GM12878 (cell line): ENCODE results near the gene USB1. TPM values are rescaled to one million over a fixed set of nuclear protein-coding genes. Genes with fewer than 3 reads are reported as not detected.

ENCODE experiments used
- ATAC-seq: fragments of 200-7000 bp; cut with Tn5 transposase; 3 replicates; pipeline ENCODE4 v1.9.1; 2020; ENCODE audit warnings: mild to moderate bottlenecking, moderate library complexity
- BruUV-seq: library from RNA; stranded (reverse); fragments of 400-500 nt; replicated peaks from 2 replicates; lab custom pipeline; 2021; lab: Mats Ljungman, UMichigan
- CTCF ChIA-PET: fragments of 300-600 bp; sonication (Branson Sonifier 250); formaldehyde crosslinking; extraction: SDS; loops from one replicate; lab custom pipeline; 2021; ENCODE audit warnings: inconsistent platforms; lab: Yijun Ruan, JAX
- POLR2A ChIA-PET: fragments of 350-600 bp; formaldehyde crosslinking; extraction: SDS; loops from one replicate; lab custom pipeline; 2021; ENCODE audit warnings: inconsistent platforms; lab: Charles Lee
- RAD21 ChIA-PET: fragments of 300-600 bp; sonication (Branson Sonifier 250); formaldehyde crosslinking; loops from one replicate; lab custom pipeline; 2023; ENCODE audit warnings: antibody characterized with exemption; ENCODE audit not compliant: unreplicated experiment; lab: Charles Lee
- SMC1A ChIA-PET: fragments of 300-600 bp; sonication (Branson Sonifier 250); formaldehyde crosslinking; loops from one replicate; lab custom pipeline; 2023; ENCODE audit not compliant: unreplicated experiment, uncharacterized antibody; lab: Charles Lee
- DNase-seq: peaks from one replicate; pipeline ENCODE4 v3.0.0-alpha.2; 2011; ENCODE audit warnings: low read depth, low spot score
- FAIRE-seq: peaks from 3 replicates; lab custom pipeline; 2011; peaks lifted over from hg19 to GRCh38; lab: Jason Lieb, UNC
- H2AFZ ChIP-seq: 2 replicates; pipeline ENCODE4 v1.6.0; 2011; ENCODE audit warnings: low read depth, low read length, control low read depth; ENCODE audit not compliant: control insufficient read depth
- H3K27ac ChIP-seq: 2 replicates; pipeline ENCODE4 v1.5.1; 2011; ENCODE audit warnings: control low read depth; ENCODE audit not compliant: control insufficient read depth, insufficient read depth
- H3K27me3 ChIP-seq, 2 experiments: replicated peaks in 1 of 2; 2 replicates each; pipeline versions ENCODE4 v1.6.0 to v1.6.1; 2011; ENCODE audit warnings: low read length in 1 of 2; ENCODE audit not compliant: control insufficient read depth in 2 of 2, insufficient read depth in 2 of 2
- H3K36me3 ChIP-seq, 2 experiments: 2 replicates each; pipeline ENCODE4 v1.5.1; 2011; ENCODE audit warnings: low read length in 1 of 2; ENCODE audit not compliant: control insufficient read depth in 2 of 2, insufficient read depth in 2 of 2
- H3K4me1 ChIP-seq: 2 replicates; pipeline ENCODE4 v1.6.1; 2011; ENCODE audit warnings: mild to moderate bottlenecking, low read length, moderate library complexity, mixed read lengths; ENCODE audit not compliant: control insufficient read depth, insufficient read depth
- H3K4me2 ChIP-seq: 2 replicates; pipeline ENCODE4 v1.6.0; 2011; ENCODE audit warnings: control low read depth; ENCODE audit not compliant: control insufficient read depth, insufficient read depth
- H3K4me3 ChIP-seq: fragments of 200-600 bp; sonication (generic); 2 replicates; pipeline ENCODE4 v1.5.1; 2016
- H3K79me2 ChIP-seq: 2 replicates; pipeline ENCODE4 v1.6.0; 2011; ENCODE audit warnings: low read length; ENCODE audit not compliant: control insufficient read depth, insufficient read depth
- H3K9ac ChIP-seq: 2 replicates; pipeline ENCODE4 v1.8.0; 2011; ENCODE audit warnings: low read length, control low read depth, mixed read lengths; ENCODE audit not compliant: control insufficient read depth, insufficient read depth
- H3K9me3 ChIP-seq: replicated peaks from 3 replicates; pipeline ENCODE4 v1.5.1; 2011; ENCODE audit warnings: mild to moderate bottlenecking, low read length; ENCODE audit not compliant: control insufficient read depth, insufficient read depth
- H4K20me1 ChIP-seq: 2 replicates; pipeline ENCODE4 v1.6.0; 2011; ENCODE audit not compliant: control insufficient read depth, insufficient read depth
- ASH2L ChIP-seq: fragments of 300-600, 200-600 bp; sonication (generic); IDR thresholded peaks from 2 replicates; pipeline ENCODE4 v1.6.1; 2017; ENCODE audit warnings: low read depth, mild to moderate bottlenecking, borderline replicate concordance
- BCL11A ChIP-seq: IDR thresholded peaks from 2 replicates; pipeline ENCODE4 v1.6.1; 2011; ENCODE audit warnings: low read depth, low read length
- BMI1 ChIP-seq: fragments of 450-650 bp; IDR thresholded peaks from 2 replicates; pipeline ENCODE4 v1.6.1; 2016; ENCODE audit warnings: mild to moderate bottlenecking, moderate library complexity, borderline replicate concordance
- CBX3 ChIP-seq: fragments of 200-600 bp; sonication (generic); IDR thresholded peaks from 2 replicates; pipeline ENCODE4 v1.6.1; 2016; ENCODE audit warnings: low read depth, borderline replicate concordance
- E4F1 ChIP-seq: fragments of 450-650 bp; IDR thresholded peaks from 2 replicates; pipeline ENCODE4 v1.6.1; 2018; ENCODE audit warnings: borderline replicate concordance, mild to moderate bottlenecking; ENCODE audit not compliant: partially characterized antibody
- HCFC1 ChIP-seq: fragments of 150-350 bp; IDR thresholded peaks from 2 replicates; pipeline ENCODE4 v1.6.1; 2014; ENCODE audit warnings: low read length
- HDAC6 ChIP-seq: fragments of 200-600 bp; sonication (generic); IDR thresholded peaks from one replicate; pipeline ENCODE4 v1.8.0; 2017; ENCODE audit warnings: antibody characterized with exemption; ENCODE audit not compliant: unreplicated experiment
- IRF4 ChIP-seq: IDR thresholded peaks from 2 replicates; pipeline ENCODE4 v1.6.1; 2011; ENCODE audit warnings: low read depth, low read length
- NKRF ChIP-seq: fragments of 450-650 bp; conservative IDR thresholded peaks from 2 replicates; pipeline ENCODE4 v1.6.1; 2017; ENCODE audit warnings: mild to moderate bottlenecking, moderate library complexity
- NR2F1 ChIP-seq: fragments of 450-650 bp; conservative IDR thresholded peaks from 2 replicates; pipeline ENCODE4 v1.6.1; 2017; ENCODE audit warnings: mild to moderate bottlenecking
- NRF1 ChIP-seq: conservative IDR thresholded peaks from 2 replicates; pipeline ENCODE4 v1.6.1; 2011; ENCODE audit warnings: mild to moderate bottlenecking, low read depth, low read length, improper control_type of control experiment
- PAX8 ChIP-seq: fragments of 450-650 bp; IDR thresholded peaks from 2 replicates; pipeline ENCODE4 v1.6.1; 2017; ENCODE audit warnings: mild to moderate bottlenecking, moderate library complexity
- RBBP5 ChIP-seq: fragments of 200-600 bp; sonication (generic); conservative IDR thresholded peaks from 2 replicates; pipeline ENCODE4 v1.6.1; 2016
- SIX5 ChIP-seq: IDR thresholded peaks from 2 replicates; pipeline ENCODE4 v1.6.1; 2011; ENCODE audit warnings: mild to moderate bottlenecking, low read depth, low read length, moderate library complexity; ENCODE audit not compliant: severe bottlenecking
- SPI1 ChIP-seq: IDR thresholded peaks from 2 replicates; pipeline ENCODE4 v1.6.1; 2011; ENCODE audit warnings: low read depth, mild to moderate bottlenecking, low read length, moderate library complexity, borderline replicate concordance; ENCODE audit not compliant: insufficient read depth
- TAF1 ChIP-seq: IDR thresholded peaks from 2 replicates; pipeline ENCODE4 v1.6.1; 2011; ENCODE audit warnings: mild to moderate bottlenecking, low read depth, low read length, borderline replicate concordance
- TARDBP ChIP-seq: IDR thresholded peaks from 2 replicates; pipeline ENCODE4 v1.6.1; 2016; ENCODE audit warnings: borderline replicate concordance
- TCF7 ChIP-seq: IDR thresholded peaks from 2 replicates; pipeline ENCODE4 v1.6.1; 2014; ENCODE audit warnings: antibody characterized with exemption, borderline replicate concordance
- ZNF217 ChIP-seq: fragments of 450-650 bp; IDR thresholded peaks from 2 replicates; pipeline ENCODE4 v1.6.1; 2017; ENCODE audit warnings: antibody characterized with exemption, mild to moderate bottlenecking
- WGBS: methylation state at CpG from one replicate; pipeline ENCODE4 v1.1.6; 2016; ENCODE audit warnings: low lambda C conversion rate; ENCODE audit not compliant: insufficient replicate concordance, insufficient coverage; ENCODE audit errors: missing lambda C conversion rate; 5-methylcytosine and 5-hydroxymethylcytosine counted together
- in situ Hi-C: fragments of 300-500 bp; cut with MboI; formaldehyde crosslinking; loops from 9 replicates; pipeline ENCODE4 v1.14.3; 2018; ENCODE audit warnings: mixed read lengths
- intact Hi-C: fragments of 100-400 bp; cut with micrococcal nuclease; formaldehyde crosslinking; loops from one replicate; pipeline ENCODE4 v1.14.2; 2022; ENCODE audit not compliant: unreplicated experiment
- polyA plus RNA-seq, 11 experiments: library from polyadenylated mRNA; depleted of rRNA in 4 of 11; unstranded in 6 of 11; stranded (reverse) in 5 of 11; fragments of >200 nt; fragmentation: Nextera tagmentation in 4 of 11; fragmentation: Illumina TruSeq in 1 of 11; extraction: Ambion mirVana in 4 of 11; extraction: Trizol in 1 of 11; gene quantifications; 1 replicate in 1 of 11; 2 replicates in 10 of 11; pipeline versions ENCODE4 v1.2.1 to v1.2.3, GENCODE V29; 2011 to 2016; ENCODE audit warnings: inconsistent platforms in 2 of 11, missing spikeins in 2 of 11, low read depth in 1 of 11
- total RNA-seq, 4 experiments: library from RNA; depleted of rRNA in 3 of 4; stranded (reverse); fragments of >200 nt in 3 of 4; fragmentation: Illumina TruSeq in 1 of 4; extraction: Trizol in 1 of 4; gene quantifications; 2 replicates each; pipeline versions ENCODE4 v1.2.1 to v1.2.3, GENCODE V29; 2013 to 2021

USB1 gene
- total and polyA plus RNA-seq, 10 of the 15 experiments (the other 5 are each of a cell fraction or from before 2014, with no cell fraction given): 7.9 to 72.2 (median 41.6) TPM

GRCh38 chr16:57995721-57996405 is 5.3 kb upstream of the USB1 start:
- 89% methylated on average over 18 of the region's 18 CpGs for WGBS
- no peak overlapping the region for H3K4me3 ChIP-seq
- ChIA-PET RAD21 (no interaction called here), POLR2A (no interaction called here), CTCF (no interaction called here), SMC1A (no interaction called here)
- no peak for FAIRE-seq
- in situ Hi-C loops (no loop called here), intact Hi-C loops (no loop called here)
- TF ChIP-seq NRF1 (no peak), E4F1 (no peak), NR2F1 (no peak), SIX5 (no peak), HDAC6 (no peak), BCL11A (no peak), IRF4 (no peak), RBBP5 (no peak), NKRF (no peak), SPI1 (no peak), HCFC1 (no peak), BMI1 (no peak), TCF7 (no peak), ZNF217 (no peak), CBX3 (no peak), ASH2L (no peak), TARDBP (no peak), PAX8 (no peak), TAF1 (no peak)
- no peak overlapping the region for H2AFZ ChIP-seq
- H3K9me3 ChIP-seq: no peaks in the 10 kb centered on the region
- no peak for ATAC-seq
- no peak overlapping the region for H3K4me2 ChIP-seq
- H3K27ac ChIP-seq: no peak overlapping the region
- no peaks in the 10 kb centered on the region for H3K27me3 ChIP-seq
- H3K36me3 ChIP-seq: no peaks in the 10 kb centered on the region; a peak in 1 of 4 replicates
- DNase-seq: no peak
- H4K20me1 ChIP-seq: no peaks in the 10 kb centered on the region
- peaks cover 5% of the 10 kb centered on the region for H3K4me1 ChIP-seq
- H3K79me2 ChIP-seq: peaks cover 4% of the 10 kb centered on the region
- no peak overlapping the region for H3K9ac ChIP-seq
- BruUV-seq: no TSS peak
